Suprapubic skin (tissue), 4 donors: ENCODE data around the gene LRRC1.

Experiments
- EP300 ChIP-seq: sonication (generic); formaldehyde crosslinking; IDR thresholded peaks from one replicate; pipeline ENCODE4 v1.6.1; 2017; ENCODE audit warnings: antibody characterized with exemption
- POLR2A ChIP-seq, 2 donors: fragments of 450-650 bp; IDR thresholded peaks; one replicate each; pipeline ENCODE4 v1.6.1; 2017; ENCODE audit warnings: antibody characterized with exemption in 2 of 2, mild to moderate bottlenecking in 2 of 2, moderate library complexity in 2 of 2
- POLR2AphosphoS5 ChIP-seq, 3 donors: sonication (generic); formaldehyde crosslinking; IDR thresholded peaks; one replicate each; pipeline ENCODE4 v1.6.1; 2017; ENCODE audit warnings: antibody characterized with exemption in 3 of 3
- TF ChIP-seq, protein P1 (sequence below), 2 donors: fragments of 200-600 bp in 1 of 2; fragments of 450-650 bp in 1 of 2; sonication (generic) in 1 of 2; IDR thresholded peaks; one replicate each; pipeline ENCODE4 v1.5.1; 2016 to 2019; ENCODE audit warnings: antibody characterized with exemption in 2 of 2, mild to moderate bottlenecking in 1 of 2, moderate library complexity in 1 of 2

DNA sequence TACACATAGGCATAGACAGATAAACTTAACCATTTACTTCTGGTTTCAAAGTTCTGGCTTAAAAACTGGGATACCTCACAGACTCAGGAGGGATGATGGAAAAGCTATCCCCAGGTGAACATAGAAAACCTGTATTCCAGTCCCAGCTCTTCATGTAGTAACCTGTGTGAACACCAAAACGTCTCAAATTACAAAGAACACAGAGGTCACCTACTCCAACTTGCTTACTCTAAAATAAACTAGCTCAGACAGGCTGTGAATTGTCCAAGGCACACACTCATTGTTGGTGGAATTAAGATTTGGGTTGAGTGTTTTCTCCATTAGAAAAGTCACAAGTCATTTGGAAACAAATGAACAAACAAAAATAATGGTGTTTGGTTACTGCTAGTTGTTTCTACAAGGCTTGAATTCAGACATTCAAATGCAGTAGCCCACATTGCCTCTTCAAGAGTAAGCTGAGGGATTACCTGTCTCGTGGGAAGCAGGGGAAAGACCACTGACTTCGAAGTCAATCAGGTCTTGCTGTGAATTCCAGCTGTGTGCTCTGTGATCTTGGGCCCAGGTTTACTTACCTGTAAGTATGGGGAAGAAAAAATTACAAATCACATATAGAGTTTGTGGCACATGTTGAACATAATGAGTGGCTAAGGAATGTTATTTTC lies 48.2 kb upstream of the LRRC1 start:
- TF ChIP-seq, protein P1, sequence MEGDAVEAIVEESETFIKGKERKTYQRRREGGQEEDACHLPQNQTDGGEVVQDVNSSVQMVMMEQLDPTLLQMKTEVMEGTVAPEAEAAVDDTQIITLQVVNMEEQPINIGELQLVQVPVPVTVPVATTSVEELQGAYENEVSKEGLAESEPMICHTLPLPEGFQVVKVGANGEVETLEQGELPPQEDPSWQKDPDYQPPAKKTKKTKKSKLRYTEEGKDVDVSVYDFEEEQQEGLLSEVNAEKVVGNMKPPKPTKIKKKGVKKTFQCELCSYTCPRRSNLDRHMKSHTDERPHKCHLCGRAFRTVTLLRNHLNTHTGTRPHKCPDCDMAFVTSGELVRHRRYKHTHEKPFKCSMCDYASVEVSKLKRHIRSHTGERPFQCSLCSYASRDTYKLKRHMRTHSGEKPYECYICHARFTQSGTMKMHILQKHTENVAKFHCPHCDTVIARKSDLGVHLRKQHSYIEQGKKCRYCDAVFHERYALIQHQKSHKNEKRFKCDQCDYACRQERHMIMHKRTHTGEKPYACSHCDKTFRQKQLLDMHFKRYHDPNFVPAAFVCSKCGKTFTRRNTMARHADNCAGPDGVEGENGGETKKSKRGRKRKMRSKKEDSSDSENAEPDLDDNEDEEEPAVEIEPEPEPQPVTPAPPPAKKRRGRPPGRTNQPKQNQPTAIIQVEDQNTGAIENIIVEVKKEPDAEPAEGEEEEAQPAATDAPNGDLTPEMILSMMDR (IDR thresholded peaks at IDR 0.05): no peak
- no peak for TF ChIP-seq POLR2A (IDR thresholded peaks at IDR 0.05)
- TF ChIP-seq POLR2AphosphoS5 (IDR thresholded peaks at IDR 0.05): no peak
- TF ChIP-seq EP300: no peak
